ENCODE measurements around the gene NTN1.
"Not testable (repeated sequence)": the region's sequence is repeated elsewhere in the genome, so short reads cannot be mapped to it uniquely, and the experiment has no call there.

The NTN1 gene

GRCh38 chr17:9148905-9149525 is 127.7 kb downstream of the NTN1 start:
- no peaks in the 10 kb centered on the region for H3K4me1 ChIP-seq (ENCODE audit: control insufficient read depth, low read length)
- H3K4me2 ChIP-seq (ENCODE audit: low read length): no peak overlapping the region
- no peak overlapping the region for H3K27ac ChIP-seq (ENCODE audit: low read depth, low read length)
- H3K4me3 ChIP-seq (ENCODE audit: low read length): no peak overlapping the region
- no peak for TF ChIP-seq EZH2phosphoT487 (IDR thresholded peaks at IDR 0.05; ENCODE audit: borderline replicate concordance, low read length)
- TF ChIP-seq, protein P1, sequence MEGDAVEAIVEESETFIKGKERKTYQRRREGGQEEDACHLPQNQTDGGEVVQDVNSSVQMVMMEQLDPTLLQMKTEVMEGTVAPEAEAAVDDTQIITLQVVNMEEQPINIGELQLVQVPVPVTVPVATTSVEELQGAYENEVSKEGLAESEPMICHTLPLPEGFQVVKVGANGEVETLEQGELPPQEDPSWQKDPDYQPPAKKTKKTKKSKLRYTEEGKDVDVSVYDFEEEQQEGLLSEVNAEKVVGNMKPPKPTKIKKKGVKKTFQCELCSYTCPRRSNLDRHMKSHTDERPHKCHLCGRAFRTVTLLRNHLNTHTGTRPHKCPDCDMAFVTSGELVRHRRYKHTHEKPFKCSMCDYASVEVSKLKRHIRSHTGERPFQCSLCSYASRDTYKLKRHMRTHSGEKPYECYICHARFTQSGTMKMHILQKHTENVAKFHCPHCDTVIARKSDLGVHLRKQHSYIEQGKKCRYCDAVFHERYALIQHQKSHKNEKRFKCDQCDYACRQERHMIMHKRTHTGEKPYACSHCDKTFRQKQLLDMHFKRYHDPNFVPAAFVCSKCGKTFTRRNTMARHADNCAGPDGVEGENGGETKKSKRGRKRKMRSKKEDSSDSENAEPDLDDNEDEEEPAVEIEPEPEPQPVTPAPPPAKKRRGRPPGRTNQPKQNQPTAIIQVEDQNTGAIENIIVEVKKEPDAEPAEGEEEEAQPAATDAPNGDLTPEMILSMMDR (IDR thresholded peaks at IDR 0.05; ENCODE audit: low read depth, low read length, poor library complexity, severe bottlenecking): no peak
- H3K36me3 ChIP-seq (ENCODE audit: control insufficient read depth, low read length): no peaks in the 10 kb centered on the region
- no peaks in the 10 kb centered on the region for H3K9me2 ChIP-seq (replicated peaks; ENCODE audit: control insufficient read depth, low read length)
- H3K27me3 ChIP-seq (ENCODE audit: control insufficient read depth, low read length): no peaks in the 10 kb centered on the region
- no peaks in the 10 kb centered on the region for H3K9me3 ChIP-seq (ENCODE audit: control insufficient read depth, insufficient read depth, low read length)
- no peaks in the 10 kb centered on the region for H4K20me1 ChIP-seq (ENCODE audit: control insufficient read depth, insufficient read depth, low read depth, low read length)
- H3K79me2 ChIP-seq (ENCODE audit: control insufficient read depth, low read length): no peaks in the 10 kb centered on the region
- H3F3A ChIP-seq (ENCODE audit: control insufficient read depth, insufficient read depth): no peaks in the 10 kb centered on the region

DNA sequence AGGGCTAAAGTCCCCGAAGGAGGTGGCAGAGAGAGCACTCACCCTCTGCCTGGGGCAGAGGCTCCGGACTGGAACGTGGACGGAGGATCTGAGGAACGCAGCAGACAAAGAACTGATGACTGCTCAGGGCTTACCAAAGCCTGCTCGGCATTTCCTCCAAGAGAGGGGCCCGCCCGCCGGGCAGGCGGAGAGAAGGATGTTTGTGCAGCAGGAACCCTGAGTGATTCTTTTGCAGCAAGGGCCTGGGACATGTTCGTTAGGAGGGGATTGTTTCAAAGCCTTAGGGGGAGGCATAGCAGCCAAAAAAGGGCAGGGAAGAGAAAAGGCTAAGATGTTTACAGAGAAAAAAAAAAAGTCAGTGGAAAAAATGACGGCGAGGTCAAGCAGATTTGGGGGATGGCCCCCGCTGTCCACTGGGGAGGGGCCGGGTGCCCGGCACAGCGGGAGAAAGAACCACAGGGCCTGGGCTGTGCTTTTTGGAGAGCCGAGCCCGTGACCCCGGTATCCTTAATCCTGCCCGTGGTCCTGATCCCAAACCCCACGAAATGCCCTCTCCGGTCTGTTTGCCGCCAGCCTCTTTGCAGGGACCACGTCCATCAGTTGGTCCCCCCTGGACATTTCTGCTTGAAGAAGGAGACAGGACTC is 129.3 kb downstream of the NTN1 start:
- H3K4me3 ChIP-seq (ENCODE audit: low read length): no peak overlapping the region
- H3K4me2 ChIP-seq (ENCODE audit: low read length): no peak overlapping the region
- no peak overlapping the region for H3K27ac ChIP-seq (ENCODE audit: low read depth, low read length)
- H4K20me1 ChIP-seq (ENCODE audit: control insufficient read depth, insufficient read depth, low read depth, low read length): no peaks in the 10 kb centered on the region
- H3K36me3 ChIP-seq (ENCODE audit: control insufficient read depth, low read length): no peaks in the 10 kb centered on the region
- no peaks in the 10 kb centered on the region for H3K4me1 ChIP-seq (ENCODE audit: control insufficient read depth, low read length)
- no peaks in the 10 kb centered on the region for H3K9me2 ChIP-seq (replicated peaks; ENCODE audit: control insufficient read depth, low read length)
- no peaks in the 10 kb centered on the region for H3F3A ChIP-seq (ENCODE audit: control insufficient read depth, insufficient read depth)
- no peak for TF ChIP-seq EZH2phosphoT487 (IDR thresholded peaks at IDR 0.05; ENCODE audit: borderline replicate concordance, low read length)
- TF ChIP-seq, protein P1 (IDR thresholded peaks at IDR 0.05; ENCODE audit: low read depth, low read length, poor library complexity, severe bottlenecking): no peak
- H3K9me3 ChIP-seq (ENCODE audit: control insufficient read depth, insufficient read depth, low read length): no peaks in the 10 kb centered on the region
- H3K79me2 ChIP-seq (ENCODE audit: control insufficient read depth, low read length): no peaks in the 10 kb centered on the region
- no peaks in the 10 kb centered on the region for H3K27me3 ChIP-seq (ENCODE audit: control insufficient read depth, low read length)

- no peaks in the 10 kb centered on the region for H3K9me3 ChIP-seq (ENCODE audit: control insufficient read depth, insufficient read depth, low read length)
- H3F3A ChIP-seq (ENCODE audit: control insufficient read depth, insufficient read depth): no peaks in the 10 kb centered on the region
- H3K4me2 ChIP-seq (ENCODE audit: low read length): no peak overlapping the region
- H3K27ac ChIP-seq (ENCODE audit: low read depth, low read length): no peak overlapping the region
- no peak overlapping the region for H3K4me3 ChIP-seq (ENCODE audit: low read length)
- no peaks in the 10 kb centered on the region for H3K4me1 ChIP-seq (ENCODE audit: control insufficient read depth, low read length)
- H3K27me3 ChIP-seq (ENCODE audit: control insufficient read depth, low read length): no peaks in the 10 kb centered on the region
- H3K9me2 ChIP-seq (replicated peaks; ENCODE audit: control insufficient read depth, low read length): no peaks in the 10 kb centered on the region
- no peak for TF ChIP-seq EZH2phosphoT487 (IDR thresholded peaks at IDR 0.05; ENCODE audit: borderline replicate concordance, low read length)
- TF ChIP-seq, protein P1 (IDR thresholded peaks at IDR 0.05; ENCODE audit: low read depth, low read length, poor library complexity, severe bottlenecking): no peak
- no peaks in the 10 kb centered on the region for H3K79me2 ChIP-seq (ENCODE audit: control insufficient read depth, low read length)
- H3K36me3 ChIP-seq (ENCODE audit: control insufficient read depth, low read length): no peaks in the 10 kb centered on the region
- no peaks in the 10 kb centered on the region for H4K20me1 ChIP-seq (ENCODE audit: control insufficient read depth, insufficient read depth, low read depth, low read length)
Measured at GRCh38 chr17:9151091-9151490, 129.8 kb downstream of the NTN1 start.

DNA sequence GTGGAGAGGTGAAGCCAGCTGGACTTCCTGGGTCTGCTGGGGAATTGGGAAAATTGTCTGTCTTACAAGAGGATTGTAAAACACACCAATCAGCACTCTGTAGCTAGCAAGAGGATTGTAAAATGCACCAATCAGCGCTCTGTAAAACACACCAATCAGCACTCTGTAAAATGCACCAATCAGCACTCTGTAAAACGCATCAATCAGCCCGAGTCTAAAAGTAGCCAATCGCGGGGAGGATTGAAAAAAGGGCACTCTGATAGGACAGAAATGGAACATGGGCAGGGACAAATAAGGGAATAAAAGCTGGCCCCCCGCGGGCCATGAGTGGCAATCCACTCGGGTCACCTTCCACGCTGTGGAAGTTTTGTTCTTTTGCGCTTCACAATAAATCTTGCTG is 130.4 kb downstream of the NTN1 start:
- not testable (repeated sequence) for H4K20me1 ChIP-seq (ENCODE audit: control insufficient read depth, insufficient read depth, low read depth, low read length); H3K36me3 ChIP-seq (ENCODE audit: control insufficient read depth, low read length); H3F3A ChIP-seq (ENCODE audit: control insufficient read depth, insufficient read depth); H3K4me1 ChIP-seq (ENCODE audit: control insufficient read depth, low read length); H3K4me3 ChIP-seq (ENCODE audit: low read length); H3K27ac ChIP-seq (ENCODE audit: low read depth, low read length); H3K9me2 ChIP-seq (replicated peaks; ENCODE audit: control insufficient read depth, low read length); H3K9me3 ChIP-seq (ENCODE audit: control insufficient read depth, insufficient read depth, low read length); H3K79me2 ChIP-seq (ENCODE audit: control insufficient read depth, low read length); H3K4me2 ChIP-seq (ENCODE audit: low read length); H3K27me3 ChIP-seq (ENCODE audit: control insufficient read depth, low read length)

Data from DOHH2 (cell line).